HepG2 (cell line): Measurements from ENCODE around the gene LMBRD2. TPM values are rescaled to one million over a fixed set of nuclear protein-coding genes. Genes with fewer than 3 reads are reported as not detected.

Experiments
- AGO2 ChIP-seq: fragments of 200-400 bp; formaldehyde crosslinking; optimal IDR thresholded peaks from 2 replicates; pipeline ENCODE3; 2017; ENCODE audit warnings: mild to moderate bottlenecking, low read depth, low read length, moderate library complexity
- ATF6 ChIP-seq: sonication (generic); formaldehyde crosslinking; conservative IDR thresholded peaks from 2 replicates; pipeline ENCODE4 v1.4.0; 2020; ENCODE audit warnings: missing genetic modification reagents
- BRCA1 ChIP-seq: sonication (generic); formaldehyde crosslinking; IDR thresholded peaks from 2 replicates; pipeline ENCODE4 v1.4.0; 2020; ENCODE audit warnings: missing genetic modification reagents
- CBX2 ChIP-seq, 2 experiments: fragments of 200-600 bp in 1 of 2; sonication (generic); formaldehyde crosslinking in 1 of 2; IDR thresholded peaks; 2 replicates each; pipeline versions ENCODE4 v1.7.0 to v1.8.1; 2018 to 2022; ENCODE audit warnings: low read depth in 2 of 2, low read length in 1 of 2, mild to moderate bottlenecking in 1 of 2, missing genetic modification reagents in 1 of 2
- EZH2 ChIP-seq: conservative IDR thresholded peaks from 2 replicates; pipeline ENCODE4 v1.6.1; 2012; ENCODE audit warnings: mild to moderate bottlenecking, low read depth, low read length, moderate library complexity
- FOSL1 ChIP-seq: sonication (generic); formaldehyde crosslinking; IDR thresholded peaks from 2 replicates; pipeline ENCODE4 v1.9.0; 2021; ENCODE audit warnings: missing genetic modification reagents, borderline replicate concordance
- FOXJ3 ChIP-seq: sonication (generic); formaldehyde crosslinking; IDR thresholded peaks from 2 replicates; pipeline ENCODE4 v1.4.0; 2020; ENCODE audit warnings: missing genetic modification reagents, mild to moderate bottlenecking, borderline replicate concordance
- IRX3 ChIP-seq: sonication (generic); formaldehyde crosslinking; IDR thresholded peaks from 2 replicates; pipeline ENCODE4 v1.8.1; 2023; ENCODE audit warnings: mild to moderate bottlenecking, low read depth, missing genetic modification reagents, borderline replicate concordance
- KDM2A ChIP-seq: sonication (generic); formaldehyde crosslinking; IDR thresholded peaks from 2 replicates; pipeline ENCODE4 v1.4.0; 2020; ENCODE audit warnings: low read depth, missing genetic modification reagents, borderline replicate concordance
- KLF13 ChIP-seq: sonication (generic); formaldehyde crosslinking; IDR thresholded peaks from 2 replicates; pipeline ENCODE4 v1.4.0; 2020; ENCODE audit warnings: mild to moderate bottlenecking, missing genetic modification reagents
- NRL ChIP-seq: sonication (generic); formaldehyde crosslinking; IDR thresholded peaks from 2 replicates; pipeline ENCODE4 v1.5.0; 2020; ENCODE audit warnings: missing genetic modification reagents, mild to moderate bottlenecking, moderate library complexity, borderline replicate concordance
- PATZ1 ChIP-seq: sonication (generic); formaldehyde crosslinking; IDR thresholded peaks from 2 replicates; pipeline ENCODE4 v1.4.0; 2020; ENCODE audit warnings: missing genetic modification reagents
- PCBP2 ChIP-seq: fragments of 200-400 bp; formaldehyde crosslinking; optimal IDR thresholded peaks from 2 replicates; pipeline ENCODE3; 2018; ENCODE audit warnings: low read length, low read depth; ENCODE audit not compliant: poor library complexity, severe bottlenecking
- STAT5B ChIP-seq: sonication (generic); formaldehyde crosslinking; IDR thresholded peaks from 2 replicates; pipeline ENCODE4 v1.4.0; 2020; ENCODE audit warnings: missing genetic modification reagents
- ZFP1 ChIP-seq: IDR thresholded peaks from 2 replicates; pipeline ENCODE4 v1.6.1; 2016
- ZFX ChIP-seq: sonication (generic); formaldehyde crosslinking; IDR thresholded peaks from 2 replicates; pipeline ENCODE4 v1.4.0; 2020; ENCODE audit warnings: mild to moderate bottlenecking, low read depth, missing genetic modification reagents, moderate library complexity
- ZNF12 ChIP-seq: sonication (generic); formaldehyde crosslinking; IDR thresholded peaks from 2 replicates; pipeline ENCODE4 v1.5.0; 2020; ENCODE audit warnings: missing genetic modification reagents
- ZNF207 ChIP-seq: fragments of 450-650 bp; IDR thresholded peaks from 2 replicates; pipeline ENCODE4 v1.6.1; 2016; ENCODE audit warnings: antibody characterized with exemption, borderline replicate concordance
- ZNF335 ChIP-seq: sonication (generic); formaldehyde crosslinking; IDR thresholded peaks from 2 replicates; pipeline ENCODE4 v1.4.0; 2020; ENCODE audit warnings: missing genetic modification reagents
- ZNF33A ChIP-seq: sonication (generic); formaldehyde crosslinking; IDR thresholded peaks from 2 replicates; pipeline ENCODE4 v1.5.1; 2020; ENCODE audit warnings: missing genetic modification reagents, mild to moderate bottlenecking, moderate library complexity, borderline replicate concordance
- ZNF343 ChIP-seq: sonication (generic); formaldehyde crosslinking; IDR thresholded peaks from 2 replicates; pipeline ENCODE4 v1.4.0; 2020; ENCODE audit warnings: mild to moderate bottlenecking, missing genetic modification reagents
- ZNF382 ChIP-seq: sonication (generic); formaldehyde crosslinking; IDR thresholded peaks from 2 replicates; pipeline ENCODE4 v1.5.0; 2020; ENCODE audit warnings: missing genetic modification reagents, mild to moderate bottlenecking, borderline replicate concordance
- ZNF615 ChIP-seq: sonication (generic); formaldehyde crosslinking; IDR thresholded peaks from 2 replicates; pipeline ENCODE4 v1.5.0; 2020; ENCODE audit warnings: mild to moderate bottlenecking, missing genetic modification reagents, borderline replicate concordance
- polyA plus RNA-seq, 8 experiments: library from polyadenylated mRNA; depleted of rRNA in 3 of 8; stranded (reverse) in 7 of 8; unstranded in 1 of 8; fragments of >200 nt; fragmentation: Illumina TruSeq in 4 of 8; extraction: Trizol in 4 of 8; gene quantifications; 2 replicates each; pipeline versions ENCODE4 v1.2.1 to v1.2.3, GENCODE V29; 2011 to 2016; ENCODE audit warnings: low read depth in 4 of 8, missing spikeins in 1 of 8, mixed read lengths in 1 of 8; ENCODE audit not compliant: insufficient read depth in 1 of 8
- total RNA-seq, 5 experiments: library from RNA; depleted of rRNA; stranded (reverse); fragments of >200 nt; fragmentation: Illumina TruSeq; extraction: Trizol; gene quantifications; 2 replicates each; pipeline ENCODE4 v1.2.3, GENCODE V29; 2016; ENCODE audit warnings: low read depth in 1 of 5
- TF ChIP-seq, protein P1 (sequence below): sonication (generic); formaldehyde crosslinking; IDR thresholded peaks from 2 replicates; pipeline ENCODE4 v1.8.0; 2022; ENCODE audit warnings: missing genetic modification reagents, mild to moderate bottlenecking, inconsistent platforms, borderline replicate concordance
- TF ChIP-seq, protein P2 (sequence below): sonication (generic); formaldehyde crosslinking; IDR thresholded peaks from 2 replicates; pipeline ENCODE4 v1.8.0; 2022; ENCODE audit warnings: mild to moderate bottlenecking, missing genetic modification reagents, moderate library complexity

The LMBRD2 gene
- total and polyA plus RNA-seq, 2 of the 13 experiments (the other 11 are each of a cell fraction or from before 2014, with no cell fraction given), result 2.0 to 4.7 TPM

- TF ChIP-seq PCBP2 (no peak), ZFP1 (CRISPR knock-in tag) (no peak), ZNF382 (CRISPR knock-in tag) (no peak), EZH2 (no peak), ZNF12 (CRISPR knock-in tag) (no peak), CBX2 (IDR thresholded peaks at IDR 0.05; ENCODE audit: low read depth, low read length) (no peak), CBX2 (CRISPR knock-in tag; IDR thresholded peaks at IDR 0.05; ENCODE audit: low read depth) (no peak), ATF6 (no peak), FOXJ3 (CRISPR knock-in tag) (peak; percentile 94; the same call in 1 of the 2 replicates), ZNF207 (no peak), KDM2A (CRISPR knock-in tag) (no peak), FOSL1 (CRISPR knock-in tag) (no peak), IRX3 (CRISPR knock-in tag) (no peak), ZNF615 (no peak), ZNF335 (no peak), ZNF33A (no peak), PATZ1 (CRISPR knock-in tag) (peak; percentile 36; the same call in 1 of the 2 replicates), STAT5B (CRISPR knock-in tag) (no peak), BRCA1 (no peak), NRL (no peak), ZFX (CRISPR knock-in tag) (no peak), AGO2 (no peak), ZNF343 (CRISPR knock-in tag) (no peak), KLF13 (CRISPR knock-in tag) (no peak)
- TF ChIP-seq, protein P1, sequence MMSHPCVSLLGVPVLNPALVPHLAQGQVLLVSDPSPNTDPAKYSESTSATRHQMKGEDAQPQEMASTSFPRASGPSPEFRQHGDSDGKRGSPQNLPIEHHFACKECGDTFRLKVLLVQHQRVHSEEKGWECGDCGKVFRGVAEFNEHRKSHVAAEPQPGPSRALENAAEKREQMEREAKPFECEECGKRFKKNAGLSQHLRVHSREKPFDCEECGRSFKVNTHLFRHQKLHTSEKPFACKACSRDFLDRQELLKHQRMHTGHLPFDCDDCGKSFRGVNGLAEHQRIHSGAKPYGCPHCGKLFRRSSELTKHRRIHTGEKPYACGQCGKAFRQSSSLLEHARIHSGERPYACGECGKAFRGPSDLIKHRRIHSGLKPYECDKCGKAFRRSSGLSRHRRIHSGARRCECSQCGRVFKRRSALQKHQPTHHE (CRISPR knock-in tag), result no peak
- TF ChIP-seq, protein P2, sequence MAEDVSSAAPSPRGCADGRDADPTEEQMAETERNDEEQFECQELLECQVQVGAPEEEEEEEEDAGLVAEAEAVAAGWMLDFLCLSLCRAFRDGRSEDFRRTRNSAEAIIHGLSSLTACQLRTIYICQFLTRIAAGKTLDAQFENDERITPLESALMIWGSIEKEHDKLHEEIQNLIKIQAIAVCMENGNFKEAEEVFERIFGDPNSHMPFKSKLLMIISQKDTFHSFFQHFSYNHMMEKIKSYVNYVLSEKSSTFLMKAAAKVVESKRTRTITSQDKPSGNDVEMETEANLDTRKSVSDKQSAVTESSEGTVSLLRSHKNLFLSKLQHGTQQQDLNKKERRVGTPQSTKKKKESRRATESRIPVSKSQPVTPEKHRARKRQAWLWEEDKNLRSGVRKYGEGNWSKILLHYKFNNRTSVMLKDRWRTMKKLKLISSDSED (CRISPR knock-in tag), result no peak
Measured at GRCh38 chr5:36153726-36154125, 2.0 kb upstream of the LMBRD2 start (continued).
